Sigmoid colon (tissue), 4 donors: ENCODE results near the gene SNX32.

ENCODE experiments used
- EP300 ChIP-seq, 4 donors: sonication (generic); formaldehyde crosslinking; IDR thresholded peaks; one replicate each; pipeline ENCODE4 v1.6.1; 2017; ENCODE audit warnings: antibody characterized with exemption in 4 of 4
- POLR2A ChIP-seq, 2 donors: fragments of 450-650 bp; IDR thresholded peaks; one replicate each; pipeline ENCODE4 v1.6.1; 2016; ENCODE audit warnings: antibody characterized with exemption in 2 of 2, mild to moderate bottlenecking in 2 of 2, moderate library complexity in 2 of 2
- POLR2AphosphoS5 ChIP-seq, 4 donors: sonication (generic); formaldehyde crosslinking; IDR thresholded peaks; one replicate each; pipeline ENCODE4 v1.6.1; 2017; ENCODE audit warnings: antibody characterized with exemption in 4 of 4
- TF ChIP-seq, protein P1 (sequence below), 4 experiments: fragments of 450-650 bp in 3 of 4; fragments of 200-600 bp in 1 of 4; IDR thresholded peaks; one replicate each; pipeline ENCODE4 v1.5.1; 2016 to 2019; ENCODE audit warnings: antibody characterized with exemption in 4 of 4, mild to moderate bottlenecking in 3 of 4, moderate library complexity in 2 of 4

DNA sequence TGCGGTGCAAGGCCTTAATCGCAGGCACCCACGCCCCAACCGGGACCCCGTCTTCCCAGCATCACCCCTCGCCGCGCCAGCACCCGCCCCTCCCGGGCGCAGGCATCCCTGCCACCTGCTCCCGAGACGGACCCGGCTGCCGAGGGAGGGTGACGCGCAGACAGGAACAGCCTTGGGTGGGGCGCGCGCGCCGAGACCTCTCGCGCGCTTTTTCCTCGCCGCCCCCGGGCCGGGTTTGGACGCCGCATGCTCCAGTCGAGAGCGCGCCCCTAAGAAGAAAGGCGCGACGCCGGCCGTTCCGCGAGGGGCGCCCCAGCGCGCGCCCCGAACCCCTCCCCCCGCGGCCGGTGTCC lies 23.7 kb downstream of the SNX32 start:
- TF ChIP-seq POLR2AphosphoS5 (IDR thresholded peaks at IDR 0.05) = no peak
- TF ChIP-seq, protein P1, sequence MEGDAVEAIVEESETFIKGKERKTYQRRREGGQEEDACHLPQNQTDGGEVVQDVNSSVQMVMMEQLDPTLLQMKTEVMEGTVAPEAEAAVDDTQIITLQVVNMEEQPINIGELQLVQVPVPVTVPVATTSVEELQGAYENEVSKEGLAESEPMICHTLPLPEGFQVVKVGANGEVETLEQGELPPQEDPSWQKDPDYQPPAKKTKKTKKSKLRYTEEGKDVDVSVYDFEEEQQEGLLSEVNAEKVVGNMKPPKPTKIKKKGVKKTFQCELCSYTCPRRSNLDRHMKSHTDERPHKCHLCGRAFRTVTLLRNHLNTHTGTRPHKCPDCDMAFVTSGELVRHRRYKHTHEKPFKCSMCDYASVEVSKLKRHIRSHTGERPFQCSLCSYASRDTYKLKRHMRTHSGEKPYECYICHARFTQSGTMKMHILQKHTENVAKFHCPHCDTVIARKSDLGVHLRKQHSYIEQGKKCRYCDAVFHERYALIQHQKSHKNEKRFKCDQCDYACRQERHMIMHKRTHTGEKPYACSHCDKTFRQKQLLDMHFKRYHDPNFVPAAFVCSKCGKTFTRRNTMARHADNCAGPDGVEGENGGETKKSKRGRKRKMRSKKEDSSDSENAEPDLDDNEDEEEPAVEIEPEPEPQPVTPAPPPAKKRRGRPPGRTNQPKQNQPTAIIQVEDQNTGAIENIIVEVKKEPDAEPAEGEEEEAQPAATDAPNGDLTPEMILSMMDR (IDR thresholded peaks at IDR 0.05) = no peak
- TF ChIP-seq POLR2A (IDR thresholded peaks at IDR 0.05) = no peak
- no peak for TF ChIP-seq EP300 (IDR thresholded peaks at IDR 0.05)
